Fibroblast of lung (primary cell): Measurements from ENCODE around the gene MEI1. TPM values are rescaled to one million over a fixed set of nuclear protein-coding genes. Genes with fewer than 3 reads are reported as not detected.

Experiments used
- DNase-seq, 2 donors: peaks; one replicate each; pipeline versions ENCODE4 v3.0.0 to v3.0.0-alpha.2; 2010; ENCODE audit warnings: low read depth in 2 of 2
- H2AFZ ChIP-seq: 2 replicates; pipeline ENCODE4 v1.5.1; 2012; ENCODE audit warnings: low read length, control low read depth, inconsistent platforms
- H3K27ac ChIP-seq: 2 replicates; pipeline ENCODE4 v1.5.1; 2011; ENCODE audit warnings: low read length, control low read depth; ENCODE audit not compliant: insufficient read depth
- H3K27me3 ChIP-seq: 2 replicates; pipeline ENCODE4 v1.5.1; 2011; ENCODE audit warnings: mild to moderate bottlenecking, low read length; ENCODE audit not compliant: control insufficient read depth, insufficient read depth
- H3K36me3 ChIP-seq: 2 replicates; pipeline ENCODE4 v1.5.1; 2011; ENCODE audit warnings: low read length; ENCODE audit not compliant: control insufficient read depth, insufficient read depth
- H3K4me1 ChIP-seq: 2 replicates; pipeline ENCODE4 v1.5.1; 2011; ENCODE audit warnings: low read length; ENCODE audit not compliant: control insufficient read depth, insufficient read depth; ENCODE audit errors: extremely low read depth
- H3K4me2 ChIP-seq: 2 replicates; pipeline ENCODE4 v1.5.1; 2011; ENCODE audit warnings: low read length, control low read depth; ENCODE audit not compliant: insufficient read depth; ENCODE audit errors: extremely low read depth
- H3K4me3 ChIP-seq, 4 experiments: fragments of 200-600 bp in 1 of 4; sonication (generic) in 1 of 4; replicated peaks in 1 of 4; 2 replicates each; pipeline ENCODE4 v1.5.1; 2011 to 2016; ENCODE audit warnings: low read length in 4 of 4, low read depth in 3 of 4, mild to moderate bottlenecking in 3 of 4, control low read depth in 2 of 4, inconsistent platforms in 1 of 4, mixed read lengths in 1 of 4; ENCODE audit not compliant: insufficient read depth in 1 of 4; ENCODE audit errors: control extremely low read depth in 1 of 4
- H3K79me2 ChIP-seq: 2 replicates; pipeline ENCODE4 v1.5.1; 2012; ENCODE audit warnings: mild to moderate bottlenecking, low read length, inconsistent platforms; ENCODE audit not compliant: control insufficient read depth, insufficient read depth
- H3K9ac ChIP-seq: 2 replicates; pipeline ENCODE4 v1.5.1; 2011; ENCODE audit warnings: mild to moderate bottlenecking, low read length, control low read depth; ENCODE audit not compliant: insufficient read depth
- H3K9me3 ChIP-seq: 2 replicates; pipeline ENCODE4 v1.5.1; 2012; ENCODE audit warnings: low read depth, low read length; ENCODE audit not compliant: control insufficient read depth, insufficient read depth
- H4K20me1 ChIP-seq: 2 replicates; pipeline ENCODE4 v1.5.1; 2011; ENCODE audit warnings: low read length; ENCODE audit not compliant: control insufficient read depth, insufficient read depth; ENCODE audit errors: extremely low read depth
- CTCF ChIP-seq, 2 donors: IDR thresholded peaks in 1 of 2; conservative IDR thresholded peaks in 1 of 2; 1 replicate in 1 of 2; 2 replicates in 1 of 2; pipeline ENCODE4 v1.5.1; 2011 to 2012; ENCODE audit warnings: low read length in 2 of 2, control low read depth in 1 of 2, inconsistent platforms in 1 of 2, low read depth in 1 of 2, mild to moderate bottlenecking in 1 of 2
- EZH2 ChIP-seq: IDR thresholded peaks from 2 replicates; pipeline ENCODE4 v1.5.1; 2012; ENCODE audit warnings: low read length, control low read depth, mild to moderate bottlenecking; ENCODE audit errors: missing control alignments
- polyA plus RNA-seq, 2 donors: library from polyadenylated mRNA; depleted of rRNA in 1 of 2; stranded (reverse) in 1 of 2; unstranded in 1 of 2; fragments of >200 nt; gene quantifications; 2 replicates each; pipeline ENCODE4 v1.2.1, GENCODE V29; 2011 to 2012; ENCODE audit warnings: missing spikeins in 1 of 2
- total RNA-seq: library from RNA; depleted of rRNA; stranded (reverse); fragments of >200 nt; gene quantifications from 2 replicates; pipeline ENCODE4 v1.2.1, GENCODE V29; 2014

MEI1 gene
- total and polyA plus RNA-seq, 2 donors (not counting 1 experiment from before 2014, with no cell fraction given), result 0.33 to 4.3 TPM

DNA sequence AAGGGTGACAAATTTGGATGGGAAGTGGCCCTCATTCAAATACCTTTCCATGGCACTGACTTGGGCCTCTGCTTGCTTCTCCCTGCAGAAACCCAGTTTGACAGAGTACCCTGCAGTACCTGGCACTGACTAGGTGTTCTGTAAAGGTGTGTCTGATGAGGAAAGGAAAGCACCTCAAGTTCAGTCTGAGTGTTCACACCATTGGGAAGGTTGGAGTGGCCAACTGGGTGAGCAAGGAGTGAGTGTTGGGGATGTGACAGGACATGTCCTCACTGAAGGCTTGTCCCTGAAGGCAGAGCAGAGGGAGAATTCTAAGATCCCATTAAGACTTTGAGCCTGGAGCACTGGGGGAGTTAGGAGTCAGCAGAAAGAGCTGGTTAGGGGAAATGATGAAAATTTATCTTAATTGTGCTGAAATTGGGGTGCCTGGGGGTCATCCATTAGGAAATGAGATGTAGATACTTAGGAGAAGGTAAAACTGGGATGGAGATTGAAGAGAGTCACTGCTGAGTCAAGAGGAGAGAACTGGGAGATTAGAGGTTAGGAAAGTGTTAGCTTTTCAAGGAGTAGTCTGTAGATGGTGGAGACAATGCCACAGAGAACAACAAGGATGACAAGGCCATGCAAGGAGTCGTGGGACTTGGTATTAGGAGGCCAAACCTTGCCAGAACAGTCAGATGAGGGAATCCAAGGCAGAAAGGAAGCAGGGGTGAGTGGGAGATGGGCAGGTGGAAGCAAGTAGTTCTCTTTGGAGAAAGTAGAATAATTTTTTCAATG is 139.7 kb downstream of the MEI1 start:
- Histone ChIP-seq H4K20me1 (peaks cover 9% of the 10 kb centered on the region), H3K4me3 (no peak overlapping the region), H3K27me3 (no peaks in the 10 kb centered on the region), H3K4me1 (peaks cover 4% of the 10 kb centered on the region), H3K79me2 (peaks cover 69% of the 10 kb centered on the region), H2AFZ (no peak overlapping the region), H3K9ac (no peak overlapping the region), H3K4me2 (no peak overlapping the region), H3K27ac (no peak overlapping the region), H3K36me3 (peaks cover 14% of the 10 kb centered on the region), H3K9me3 (no peaks in the 10 kb centered on the region)
- no peak for TF ChIP-seq EZH2
- TF ChIP-seq CTCF (conservative IDR thresholded peaks at IDR 0.05 in 1 of 2, IDR thresholded peaks at IDR 0.05 in 1 of 2; ENCODE audit: low read depth in 1 of 2, low read length in 2 of 2), result no peak
- DNase-seq, result no peak

GRCh38 chr22:41840216-41840615 is 140.9 kb downstream of the MEI1 start:
- Histone ChIP-seq H4K20me1 (peaks cover 9% of the 10 kb centered on the region), H3K9me3 (no peaks in the 10 kb centered on the region), H3K4me2 (no peak overlapping the region), H3K4me1 (no peaks in the 10 kb centered on the region), H3K27me3 (no peaks in the 10 kb centered on the region), H3K4me3 (no peak overlapping the region), H3K9ac (no peak overlapping the region), H3K27ac (no peak overlapping the region), H2AFZ (no peak overlapping the region), H3K36me3 (peaks cover 14% of the 10 kb centered on the region), H3K79me2 (peaks cover 71% of the 10 kb centered on the region)
- no peak for DNase-seq
- no peak for TF ChIP-seq EZH2
- no peak for TF ChIP-seq CTCF (conservative IDR thresholded peaks at IDR 0.05 in 1 of 2, IDR thresholded peaks at IDR 0.05 in 1 of 2; ENCODE audit: low read depth in 1 of 2, low read length in 2 of 2)

DNA sequence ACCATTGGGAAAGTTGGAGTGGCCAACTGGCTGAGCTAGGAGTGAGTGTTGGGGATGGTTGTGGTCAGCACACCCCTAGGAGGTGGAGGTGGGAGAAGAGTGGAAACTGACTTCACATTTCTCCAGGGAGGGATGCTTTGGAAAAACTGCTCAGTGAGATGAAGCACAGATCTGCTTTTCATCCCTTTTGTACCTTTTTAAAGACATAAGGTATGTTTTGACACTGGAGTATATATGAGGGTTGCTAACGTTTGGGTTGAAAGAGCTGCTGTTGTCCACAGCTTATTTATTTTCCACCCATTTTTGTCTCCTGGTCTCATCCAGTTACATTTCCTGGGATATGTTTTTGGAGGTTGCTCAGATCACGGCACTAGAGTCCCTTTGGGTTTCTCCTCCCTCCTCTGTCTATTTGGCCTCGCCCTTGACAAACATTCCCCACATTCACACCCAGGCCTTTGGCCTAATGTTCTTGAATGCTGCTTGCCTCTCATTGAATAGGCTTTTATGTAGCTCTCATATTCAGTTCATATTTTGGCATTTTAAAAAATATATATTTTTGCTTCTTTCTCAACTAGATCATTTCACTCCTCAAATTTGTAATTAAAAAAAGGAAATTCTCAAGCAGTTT is 141.9 kb downstream of the MEI1 start:
- Histone ChIP-seq H2AFZ (no peak overlapping the region), H3K9me3 (no peaks in the 10 kb centered on the region), H3K36me3 (peaks cover 14% of the 10 kb centered on the region), H3K4me2 (no peak overlapping the region), H3K79me2 (peaks cover 73% of the 10 kb centered on the region), H3K27me3 (no peaks in the 10 kb centered on the region), H3K9ac (no peak overlapping the region), H3K4me1 (no peaks in the 10 kb centered on the region), H3K27ac (no peak overlapping the region), H4K20me1 (peaks cover 9% of the 10 kb centered on the region), H3K4me3 (no peak overlapping the region)
- no peak for DNase-seq
- TF ChIP-seq EZH2 (no peak), CTCF (conservative IDR thresholded peaks at IDR 0.05 in 1 of 2, IDR thresholded peaks at IDR 0.05 in 1 of 2; ENCODE audit: low read depth in 1 of 2, low read length in 2 of 2) (no peak)
